OCI-LY7 (cell line): ENCODE data around the gene SLC14A1. TPM values are rescaled to one million over a fixed set of nuclear protein-coding genes. Genes with fewer than 3 reads are reported as not detected.
A peak's percentile ranks its signal among the peaks of the same experiment; 100 is the strongest.

ENCODE experiments used
- BruUV-seq: library from RNA; stranded (reverse); fragments of 400-500 nt; replicated peaks from 2 replicates; lab custom pipeline; 2021; lab: Mats Ljungman, UMichigan
- CTCF ChIA-PET: fragments of 300-600 bp; sonication (Branson Sonifier 250); formaldehyde crosslinking; loops from one replicate; lab custom pipeline; 2022; ENCODE audit warnings: antibody characterized with exemption; ENCODE audit not compliant: unreplicated experiment; lab: Charles Lee
- POLR2A ChIA-PET: fragments of 300-600 bp; sonication (Branson Sonifier 250); formaldehyde crosslinking; loops from one replicate; lab custom pipeline; 2022; ENCODE audit warnings: antibody characterized with exemption; lab: Charles Lee
- DNase-seq: peaks from one replicate; pipeline ENCODE4 v3.0.0-alpha.2; 2015; ENCODE audit warnings: low spot score
- H2AFZ ChIP-seq: fragments of 200-600 bp; sonication (generic), shearing (Covaris generic); 2 replicates; pipeline ENCODE4 v1.6.1; 2014; ENCODE audit warnings: mild to moderate bottlenecking, antibody characterized with exemption, low read length, moderate library complexity
- H3K27ac ChIP-seq: fragments of 200-600 bp; sonication (generic); 2 replicates; pipeline ENCODE4 v1.5.1; 2014; ENCODE audit warnings: mixed run types, low read depth, mild to moderate bottlenecking, moderate library complexity, low read length, inconsistent platforms; ENCODE audit not compliant: poor library complexity, severe bottlenecking
- H3K36me3 ChIP-seq: fragments of 200-600 bp; sonication (generic); 2 replicates; pipeline ENCODE4 v1.6.1; 2014; ENCODE audit warnings: mild to moderate bottlenecking, antibody characterized with exemption, low read length, moderate library complexity, mixed read lengths; ENCODE audit not compliant: insufficient read depth
- H3K4me1 ChIP-seq: fragments of 200-600 bp; sonication (generic); 2 replicates; pipeline ENCODE4 v1.5.1; 2014; ENCODE audit warnings: mild to moderate bottlenecking, low read length; ENCODE audit not compliant: insufficient read depth, poor library complexity, severe bottlenecking
- H3K4me2 ChIP-seq: fragments of 200-600 bp; sonication (generic); 2 replicates; pipeline ENCODE4 v1.6.1; 2014; ENCODE audit warnings: mild to moderate bottlenecking, low read length
- H3K4me3 ChIP-seq: fragments of 200-600 bp; sonication (generic); 2 replicates; pipeline ENCODE4 v1.5.1; 2014; ENCODE audit warnings: mild to moderate bottlenecking, low read depth, low read length; ENCODE audit not compliant: poor library complexity, severe bottlenecking
- H3K79me2 ChIP-seq: fragments of 200-600 bp; sonication (generic); 2 replicates; pipeline ENCODE4 v1.6.1; 2016; ENCODE audit warnings: low read depth, mild to moderate bottlenecking, low read length, moderate library complexity, mixed read lengths; ENCODE audit not compliant: insufficient read depth
- H3K9me2 ChIP-seq: fragments of 200-600 bp; sonication (generic); 2 replicates; pipeline ENCODE4 v1.6.1; 2016; ENCODE audit warnings: mild to moderate bottlenecking, low read length, mixed read lengths; ENCODE audit not compliant: insufficient read depth
- H3K9me3 ChIP-seq: fragments of 200-600 bp; sonication (generic); 2 replicates; pipeline ENCODE4 v1.6.1; 2014; ENCODE audit warnings: mild to moderate bottlenecking, mixed run types, low read length, mixed read lengths
- H4K20me1 ChIP-seq: fragments of 200-600 bp; sonication (generic); 2 replicates; pipeline ENCODE4 v1.6.1; 2014; ENCODE audit warnings: mild to moderate bottlenecking, antibody characterized with exemption, low read length, moderate library complexity, mixed read lengths; ENCODE audit not compliant: insufficient read depth
- CTCF ChIP-seq: fragments of 200-600 bp; sonication (generic); conservative IDR thresholded peaks from 2 replicates; pipeline ENCODE4 v1.5.1; 2014; ENCODE audit warnings: mild to moderate bottlenecking, antibody characterized with exemption, low read length, moderate library complexity, mixed read lengths
- EZH2phosphoT487 ChIP-seq: fragments of 200-600 bp; sonication (generic); IDR thresholded peaks from 2 replicates; pipeline ENCODE4 v1.6.1; 2018; ENCODE audit warnings: low read depth, borderline replicate concordance, mild to moderate bottlenecking, mixed run types, antibody characterized with exemption, low read length, moderate library complexity, mixed read lengths
- intact Hi-C: fragments of 100-400 bp; cut with micrococcal nuclease; formaldehyde crosslinking; loops from one replicate; pipeline ENCODE4 v1.10.0; 2022; ENCODE audit not compliant: unreplicated experiment
- total RNA-seq, 2 experiments: library from RNA; depleted of rRNA in 1 of 2; stranded (reverse); fragments of >200 nt in 1 of 2; shearing (Covaris generic) in 1 of 2; gene quantifications; 2 replicates each; pipeline ENCODE4 v1.2.3, GENCODE V29; 2014 to 2022

SLC14A1 gene
- total RNA-seq, 2 experiments from 2014 or later: 0.06 TPM; not detected in 1

- CTCF ChIA-PET: no interaction called here
- Histone ChIP-seq H3K4me1 (no peaks in the 10 kb centered on the region), H3K27ac (no peak overlapping the region), H3K9me3 (no peaks in the 10 kb centered on the region), H4K20me1 (no peaks in the 10 kb centered on the region), H3K4me3 (no peak overlapping the region), H3K4me2 (no peak overlapping the region), H3K36me3 (no peaks in the 10 kb centered on the region), H2AFZ (no peak overlapping the region), H3K79me2 (no peaks in the 10 kb centered on the region), H3K9me2 (no peaks in the 10 kb centered on the region)
- BruUV-seq: no TSS peak
- intact Hi-C loops: no loop called here
- POLR2A ChIA-PET: no interaction called here
- DNase-seq: no peak
- TF ChIP-seq CTCF (no peak), EZH2phosphoT487 (no peak)
These were observed 4.9 kb upstream of the SLC14A1 start for GRCh38 chr18:45719106-45719505.

GRCh38 chr18:45722899-45723298 is 1.1 kb upstream of the SLC14A1 start:
- POLR2A ChIA-PET: no interaction called here
- H3K9me3 ChIP-seq: no peaks in the 10 kb centered on the region
- no peaks in the 10 kb centered on the region for H4K20me1 ChIP-seq

More at GRCh38 chr18:45722899-45723298, 1.1 kb upstream of the SLC14A1 start:
- H2AFZ ChIP-seq: no peak overlapping the region
- no peaks in the 10 kb centered on the region for H3K79me2 ChIP-seq
- BruUV-seq: no TSS peak
- H3K9me2 ChIP-seq: no peaks in the 10 kb centered on the region
- H3K36me3 ChIP-seq: no peaks in the 10 kb centered on the region
- intact Hi-C loops: loop anchor here (2.0 kb wide), 1 partner anchor 252 kb away; no protein-coding TSS in a partner anchor
- TF ChIP-seq CTCF: peak; percentile 71
- TF ChIP-seq EZH2phosphoT487: no peak
- DNase-seq: peak; percentile 49
- no peak overlapping the region for H3K27ac ChIP-seq
- no peaks in the 10 kb centered on the region for H3K4me1 ChIP-seq
- CTCF ChIA-PET: no interaction called here
- no peak overlapping the region for H3K4me3 ChIP-seq
- no peak overlapping the region for H3K4me2 ChIP-seq
